ENCODE measurements around the gene ARFGEF2.

DNA sequence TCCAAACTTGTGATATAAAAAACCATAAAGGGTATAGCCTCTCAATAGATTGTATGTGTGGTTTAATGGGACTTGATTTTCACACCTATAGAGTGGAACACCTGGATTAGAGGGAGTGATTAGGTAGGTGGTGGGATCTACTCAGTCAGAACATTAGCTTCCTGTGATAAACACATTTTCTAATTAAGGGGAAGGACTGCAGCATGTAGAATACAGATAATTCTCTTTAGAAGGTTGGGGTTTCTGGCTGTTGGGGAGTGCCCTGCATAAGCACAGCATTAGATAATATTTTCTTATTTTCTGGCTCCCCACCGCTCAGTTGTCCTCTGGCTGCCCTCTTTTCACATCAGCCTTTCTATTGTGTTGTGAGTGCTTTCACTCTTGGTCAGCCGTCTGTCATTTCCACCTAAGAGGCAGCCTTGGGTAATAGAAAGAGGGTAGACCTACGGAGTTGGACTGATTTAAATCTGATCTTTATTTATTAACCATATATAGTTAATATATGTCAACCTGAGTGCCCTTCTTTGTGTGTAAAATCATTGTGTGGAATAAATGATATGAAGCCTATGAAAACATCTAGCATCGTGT lies 132.6 kb downstream of the ARFGEF2 start:
- TF ChIP-seq ZNF384 (IDR thresholded peaks at IDR 0.05) = no peak
- TF ChIP-seq FOXM1 (IDR thresholded peaks at IDR 0.05; ENCODE audit: borderline replicate concordance) = no peak
- TF ChIP-seq BHLHE40 (IDR thresholded peaks at IDR 0.05; ENCODE audit: borderline replicate concordance) = no peak
- TF ChIP-seq HDGF (IDR thresholded peaks at IDR 0.05; ENCODE audit: borderline replicate concordance) = no peak
- no peak for TF ChIP-seq TARDBP (IDR thresholded peaks at IDR 0.05)

Measured in HEK293T (cell line).